ENCODE data around the gene NOTCH4. TPM values are rescaled to one million over a fixed set of nuclear protein-coding genes. Genes with fewer than 3 reads are reported as not detected.

Gene NOTCH4
- total RNA-seq, 1 experiment from 2014 or later, result 2.3 TPM

DNA sequence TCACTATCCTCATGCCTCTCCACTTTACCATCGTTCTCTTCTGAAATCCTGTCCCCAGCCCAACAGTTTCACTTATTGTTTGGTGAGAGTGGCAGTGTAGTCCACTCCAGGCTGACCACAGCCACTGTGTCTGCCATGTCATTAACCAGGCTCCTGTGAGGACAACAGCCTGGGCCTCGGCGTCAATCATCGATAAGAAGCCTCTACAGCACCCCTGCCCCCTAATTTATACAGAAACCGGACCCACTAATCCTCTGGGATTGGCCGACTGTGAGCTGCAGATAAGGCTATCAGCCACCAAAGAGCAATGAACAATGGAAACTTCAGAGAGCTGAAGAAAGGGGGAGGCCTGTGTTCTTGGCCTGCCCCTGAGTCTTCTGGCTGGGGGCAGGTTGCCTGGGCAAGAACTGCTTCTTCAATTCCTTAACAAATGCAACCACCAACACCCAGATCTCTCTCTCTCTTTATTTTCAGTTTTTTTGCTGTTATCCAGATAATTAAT lies 56.1 kb downstream of the NOTCH4 start:
- Mint-ChIP-seq H3K27ac (peak overlapping the region in 2 of 3 experiments; percentile 38 to 66; a peak in 6 of 7 replicates), H3K9me3 (no peaks in the 10 kb centered on the region), H3K36me3 (ENCODE audit: insufficient read depth in 1 of 3, low read depth in 3 of 3) (peaks cover 42 to 74% (median 56%) of the 10 kb centered on the region in 3 experiments), H3K4me3 (peak overlapping the region in 1 of 2 experiments; percentile 2; a peak in 1 of 5 replicates), H3K27me3 (ENCODE audit: low read depth) (no peaks in the 10 kb centered on the region; the same call in 1 of the 2 replicates), H3K4me1 (peaks cover 6 to 22% of the 10 kb centered on the region in 2 experiments; a peak in 3 of 4 replicates)
- H3T11ph ChIP-seq (ENCODE audit: low read length), result no peak overlapping the region
- no peak overlapping the region for H3K27ac ChIP-seq (ENCODE audit: insufficient read length, low read depth, low read length)
- WGBS (ENCODE audit: extremely low coverage, insufficient read length, low lambda C conversion rate), result no CpG with 5 or more reads among the region's 6 CpGs
- H2BK20ac ChIP-seq (ENCODE audit: low read depth, low read length, poor library complexity, severe bottlenecking), result no peak overlapping the region
- H2BK12ac ChIP-seq (ENCODE audit: insufficient read length, low read depth, low read length), result no peak overlapping the region
- no peak overlapping the region for H2BK120ac ChIP-seq (ENCODE audit: low read depth, low read length, poor library complexity, severe bottlenecking)
- peaks cover 2% of the 10 kb centered on the region for H4K20me1 ChIP-seq (ENCODE audit: control insufficient read depth, insufficient read depth, insufficient read length)
- no peaks in the 10 kb centered on the region for H3K27me3 ChIP-seq (ENCODE audit: insufficient read depth, low read length)
- no peaks in the 10 kb centered on the region for H3K23me2 ChIP-seq (ENCODE audit: insufficient read length, low read depth, low read length, poor library complexity, severe bottlenecking)
- H3K56ac ChIP-seq (ENCODE audit: insufficient read length, low read depth, low read length), result no peak overlapping the region
- no peak for DNase-seq
- no peaks in the 10 kb centered on the region for H3K9me3 ChIP-seq (ENCODE audit: control insufficient read depth, low read depth, low read length)
- H4K5ac ChIP-seq (ENCODE audit: insufficient read length, low read depth, low read length), result no peak overlapping the region
- no peak overlapping the region for H3K23ac ChIP-seq (ENCODE audit: insufficient read length, low read depth, low read length)
- H2BK15ac ChIP-seq (ENCODE audit: low read depth, low read length), result no peak overlapping the region
- no peaks in the 10 kb centered on the region for H3K79me1 ChIP-seq (ENCODE audit: insufficient read depth, low read depth, low read length, poor library complexity, severe bottlenecking)
- H3K9ac ChIP-seq (ENCODE audit: extremely low read depth, insufficient read length, low read length), result no peak overlapping the region
- no peak overlapping the region for H2AK5ac ChIP-seq (ENCODE audit: insufficient read length, low read length)
- H4K8ac ChIP-seq (replicated peaks; ENCODE audit: insufficient read length, low read depth, low read length), result no peak overlapping the region
- H3K14ac ChIP-seq (ENCODE audit: insufficient read depth, low read length), result no peak overlapping the region
- TF ChIP-seq, protein P1, sequence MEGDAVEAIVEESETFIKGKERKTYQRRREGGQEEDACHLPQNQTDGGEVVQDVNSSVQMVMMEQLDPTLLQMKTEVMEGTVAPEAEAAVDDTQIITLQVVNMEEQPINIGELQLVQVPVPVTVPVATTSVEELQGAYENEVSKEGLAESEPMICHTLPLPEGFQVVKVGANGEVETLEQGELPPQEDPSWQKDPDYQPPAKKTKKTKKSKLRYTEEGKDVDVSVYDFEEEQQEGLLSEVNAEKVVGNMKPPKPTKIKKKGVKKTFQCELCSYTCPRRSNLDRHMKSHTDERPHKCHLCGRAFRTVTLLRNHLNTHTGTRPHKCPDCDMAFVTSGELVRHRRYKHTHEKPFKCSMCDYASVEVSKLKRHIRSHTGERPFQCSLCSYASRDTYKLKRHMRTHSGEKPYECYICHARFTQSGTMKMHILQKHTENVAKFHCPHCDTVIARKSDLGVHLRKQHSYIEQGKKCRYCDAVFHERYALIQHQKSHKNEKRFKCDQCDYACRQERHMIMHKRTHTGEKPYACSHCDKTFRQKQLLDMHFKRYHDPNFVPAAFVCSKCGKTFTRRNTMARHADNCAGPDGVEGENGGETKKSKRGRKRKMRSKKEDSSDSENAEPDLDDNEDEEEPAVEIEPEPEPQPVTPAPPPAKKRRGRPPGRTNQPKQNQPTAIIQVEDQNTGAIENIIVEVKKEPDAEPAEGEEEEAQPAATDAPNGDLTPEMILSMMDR (conservative IDR thresholded peaks at IDR 0.05), result no peak
- no peak overlapping the region for H3K18ac ChIP-seq (ENCODE audit: insufficient read length, low read depth, low read length)
- no peaks in the 10 kb centered on the region for H3K79me2 ChIP-seq (ENCODE audit: insufficient read depth, low read length)
- no peaks in the 10 kb centered on the region for H3K4me1 ChIP-seq (ENCODE audit: insufficient read depth, low read length)
- no peak overlapping the region for H2AFZ ChIP-seq (ENCODE audit: low read length)
- no peak overlapping the region for H4K91ac ChIP-seq (ENCODE audit: insufficient read length, low read depth, low read length)
- no peak overlapping the region for H2BK5ac ChIP-seq (ENCODE audit: insufficient read length, low read length)
- H3K4me2 ChIP-seq (ENCODE audit: insufficient read depth, insufficient read length, low read length), result no peak overlapping the region
- H3K4ac ChIP-seq (ENCODE audit: low read depth, low read length), result no peak overlapping the region

Measured in H9 (cell line).